Measurements from ENCODE around the gene FGFRL1.

Gene FGFRL1

DNA sequence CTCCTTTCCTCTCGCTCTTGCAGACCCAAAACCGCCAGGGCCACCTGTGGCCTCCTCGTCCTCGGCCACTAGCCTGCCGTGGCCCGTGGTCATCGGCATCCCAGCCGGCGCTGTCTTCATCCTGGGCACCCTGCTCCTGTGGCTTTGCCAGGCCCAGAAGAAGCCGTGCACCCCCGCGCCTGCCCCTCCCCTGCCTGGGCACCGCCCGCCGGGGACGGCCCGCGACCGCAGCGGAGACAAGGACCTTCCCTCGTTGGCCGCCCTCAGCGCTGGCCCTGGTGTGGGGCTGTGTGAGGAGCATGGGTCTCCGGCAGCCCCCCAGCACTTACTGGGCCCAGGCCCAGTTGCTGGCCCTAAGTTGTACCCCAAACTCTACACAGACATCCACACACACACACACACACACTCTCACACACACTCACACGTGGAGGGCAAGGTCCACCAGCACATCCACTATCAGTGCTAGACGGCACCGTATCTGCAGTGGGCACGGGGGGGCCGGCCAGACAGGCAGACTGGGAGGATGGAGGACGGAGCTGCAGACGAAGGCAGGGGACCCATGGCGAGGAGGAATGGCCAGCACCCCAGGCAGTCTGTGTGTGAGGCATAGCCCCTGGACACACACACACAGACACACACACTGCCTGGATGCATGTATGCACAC lies 13.6 kb downstream of the FGFRL1 start:
- no peak for DNase-seq

DNA sequence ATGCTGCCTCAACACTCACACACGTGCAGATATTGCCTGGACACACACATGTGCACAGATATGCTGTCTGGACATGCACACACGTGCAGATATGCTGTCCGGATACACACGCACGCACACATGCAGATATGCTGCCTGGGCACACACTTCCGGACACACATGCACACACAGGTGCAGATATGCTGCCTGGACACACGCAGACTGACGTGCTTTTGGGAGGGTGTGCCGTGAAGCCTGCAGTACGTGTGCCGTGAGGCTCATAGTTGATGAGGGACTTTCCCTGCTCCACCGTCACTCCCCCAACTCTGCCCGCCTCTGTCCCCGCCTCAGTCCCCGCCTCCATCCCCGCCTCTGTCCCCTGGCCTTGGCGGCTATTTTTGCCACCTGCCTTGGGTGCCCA lies 14.7 kb downstream of the FGFRL1 start:
- DNase-seq = no peak

GRCh38 chr4:1027219-1027914 lies 15.9 kb downstream of the FGFRL1 start:
- DNase-seq = no peak

DNA sequence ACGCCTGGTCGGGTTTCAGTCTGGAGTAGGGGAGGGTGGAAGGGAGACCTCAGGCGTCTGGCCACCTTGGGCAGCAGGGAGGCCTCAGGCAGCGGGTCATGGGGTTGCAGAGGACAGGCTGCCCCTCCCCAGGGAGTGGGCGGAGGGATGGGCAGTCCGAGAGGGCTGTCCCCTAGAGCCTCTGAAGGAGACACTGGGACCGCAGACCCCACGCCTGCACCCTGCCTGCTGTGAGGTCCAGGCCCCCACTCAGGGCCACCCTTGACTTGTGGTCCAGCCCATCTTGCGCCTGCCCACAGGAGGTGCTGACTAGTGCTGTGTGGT lies 16.5 kb downstream of the FGFRL1 start:
- no peak for DNase-seq

DNA sequence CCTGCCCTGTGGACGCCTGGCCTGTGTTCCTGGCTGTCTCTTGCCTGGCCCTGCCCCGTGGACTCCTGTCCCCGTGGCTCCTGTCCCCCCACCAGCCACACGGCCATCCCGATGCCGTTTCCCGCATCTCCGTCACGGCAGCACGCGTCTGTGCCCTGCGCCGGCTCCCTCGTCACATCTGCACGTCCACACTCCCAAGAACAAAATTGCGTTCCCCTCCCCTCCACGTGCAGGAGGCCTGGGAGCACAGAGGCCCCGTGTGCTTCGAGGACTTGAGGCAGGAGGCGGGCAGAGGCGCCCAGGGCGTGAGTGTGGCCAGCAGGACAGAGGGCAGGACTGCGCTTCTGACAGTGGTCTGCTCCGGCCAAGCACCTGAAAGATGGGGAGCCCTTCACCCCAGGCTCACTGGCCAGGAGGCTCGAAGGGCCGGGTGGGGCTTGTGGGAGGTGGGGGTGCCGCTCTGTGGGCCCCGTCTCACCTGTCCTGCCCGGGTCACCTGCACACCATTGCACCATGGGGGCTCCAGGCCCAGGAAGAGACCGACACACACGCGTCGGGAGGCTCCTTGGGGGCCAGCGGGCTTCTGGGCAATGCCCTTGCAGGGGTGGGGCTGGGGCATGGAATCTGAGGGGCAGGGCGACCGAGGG lies 17.3 kb downstream of the FGFRL1 start:
- DNase-seq = no peak

DNA sequence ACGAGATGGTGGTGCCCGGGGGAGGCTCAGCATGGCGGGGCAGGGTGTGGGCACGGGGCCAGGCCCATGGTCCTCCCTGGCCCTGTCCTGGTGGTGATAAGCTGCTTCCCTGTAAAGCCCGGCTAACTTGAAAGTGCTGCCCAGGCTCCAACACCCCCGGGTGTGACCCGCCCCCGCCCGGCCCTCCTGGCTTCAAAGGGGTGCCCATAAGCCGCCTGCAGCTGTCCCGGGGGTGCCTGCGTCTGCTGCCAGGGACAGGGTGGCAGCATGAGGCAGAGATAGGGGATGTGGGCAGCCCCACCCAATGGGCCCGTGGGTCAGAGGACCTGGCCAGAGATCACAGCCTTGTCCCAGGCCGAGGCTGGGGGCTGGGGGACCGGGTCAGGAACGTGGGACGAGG lies 18.1 kb downstream of the FGFRL1 start:
- no peak for DNase-seq

- DNase-seq = no peak
These were observed 18.6 kb downstream of the FGFRL1 start for GRCh38 chr4:1030031-1030430.

- no peak for DNase-seq
These were observed 19.1 kb downstream of the FGFRL1 start for GRCh38 chr4:1030559-1030958.

GRCh38 chr4:1031346-1031745 lies 19.9 kb downstream of the FGFRL1 start:
- no peak for DNase-seq

- no peak for DNase-seq
These were observed 20.8 kb downstream of the FGFRL1 start for GRCh38 chr4:1031956-1032795.

DNA sequence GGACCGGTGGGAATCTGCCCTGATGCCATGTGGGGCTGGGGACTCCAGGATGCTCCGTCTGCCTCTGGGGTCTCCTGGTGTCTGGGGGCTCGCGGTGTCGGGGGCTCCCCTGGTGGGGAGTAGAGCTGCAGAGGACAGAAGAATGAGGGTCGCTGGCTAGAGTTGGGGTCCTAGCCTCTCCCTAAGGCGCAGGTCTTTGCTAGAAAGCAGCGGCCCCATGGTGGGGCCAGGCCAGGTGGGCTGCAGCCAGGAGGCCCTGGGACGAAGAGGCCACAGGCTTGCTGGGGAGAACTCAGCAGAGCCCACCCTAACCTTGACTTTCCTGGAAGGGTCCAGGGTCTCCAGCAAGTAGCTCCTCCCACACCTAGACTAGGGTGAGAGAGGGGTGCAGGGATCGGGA lies 21.4 kb downstream of the FGFRL1 start:
- DNase-seq = no peak

DNA sequence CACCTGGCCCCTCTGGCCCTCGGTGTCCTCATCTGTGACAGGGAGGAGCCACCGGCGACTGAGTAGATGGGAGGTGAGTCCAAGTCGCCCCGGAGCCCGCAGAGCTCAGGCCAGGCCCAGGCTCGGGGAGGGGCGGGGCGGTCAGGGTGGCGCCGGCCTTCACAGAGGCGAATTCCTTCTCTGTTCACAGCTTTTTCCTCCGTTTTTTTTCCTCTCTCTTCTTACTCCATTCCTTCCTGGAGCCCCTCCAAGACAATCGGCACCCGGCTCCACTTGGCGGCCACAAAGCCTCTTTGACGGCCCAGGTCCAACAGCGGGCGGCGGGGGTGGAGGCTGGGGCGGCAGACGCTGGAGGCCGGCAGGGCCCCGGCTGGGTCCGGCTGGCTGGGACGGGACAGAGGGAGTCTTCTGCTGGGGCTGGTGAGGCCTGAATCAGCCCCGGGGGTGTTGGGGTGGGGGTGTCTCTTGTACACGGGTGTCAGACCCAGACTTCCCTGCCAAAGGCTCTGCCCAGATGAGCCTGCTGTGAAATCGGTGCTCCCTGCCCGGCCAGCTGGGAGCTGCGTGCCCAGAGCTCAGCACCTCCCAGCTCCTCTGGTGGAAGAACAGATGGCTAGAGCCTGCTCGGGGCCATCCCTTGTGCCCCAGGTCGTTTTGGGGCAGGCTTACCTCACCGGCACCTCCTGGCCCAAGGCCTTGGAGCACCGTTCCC lies 22.6 kb downstream of the FGFRL1 start:
- DNase-seq = no peak

DNA sequence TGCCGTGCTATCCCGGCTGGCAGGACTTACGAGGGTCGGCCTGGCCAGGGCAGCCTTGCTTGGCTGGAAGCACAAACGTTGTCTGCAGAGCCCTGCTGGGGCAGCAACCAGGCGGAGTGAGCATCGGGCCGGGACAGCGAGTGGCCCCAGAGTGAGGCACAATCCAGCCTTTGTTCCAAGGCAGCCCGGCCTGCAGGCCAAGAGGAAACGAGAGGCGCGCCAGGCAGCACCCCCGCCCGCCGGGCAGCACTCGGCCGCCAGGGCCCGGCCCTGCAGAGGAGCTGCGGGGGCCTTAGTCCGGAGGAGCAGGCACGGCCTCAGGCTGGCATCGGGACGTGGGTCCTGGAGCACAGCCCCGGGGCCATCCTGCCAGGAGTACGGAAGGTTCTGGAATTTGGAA lies 24.1 kb downstream of the FGFRL1 start:
- no peak for DNase-seq

DNA sequence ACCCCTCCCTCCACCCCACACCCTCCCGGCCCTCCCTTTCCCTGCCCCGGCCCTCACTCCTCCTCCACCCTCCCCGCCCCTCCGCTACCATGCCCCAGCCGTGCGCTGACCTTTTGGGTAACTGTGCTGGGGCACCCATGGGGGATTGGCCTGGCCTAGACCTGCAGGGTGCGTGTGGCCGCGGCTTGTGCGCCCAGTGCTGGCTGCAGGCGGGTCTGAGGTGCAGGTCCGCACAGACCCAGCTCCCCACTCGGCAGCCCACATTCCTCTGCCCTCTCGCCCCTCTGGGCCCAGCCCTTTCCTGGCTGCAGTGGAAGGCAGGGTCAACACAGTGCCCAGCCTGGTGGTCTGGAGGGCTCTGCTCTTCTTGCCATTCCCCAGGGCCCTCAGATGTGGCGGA lies 24.7 kb downstream of the FGFRL1 start:
- no peak for DNase-seq

GRCh38 chr4:1036976-1037810 lies 25.8 kb downstream of the FGFRL1 start:
- no peak for DNase-seq

GRCh38 chr4:1038948-1039492 lies 27.6 kb downstream of the FGFRL1 start:
- DNase-seq = no peak

GRCh38 chr4:1039493-1040343 lies 28.3 kb downstream of the FGFRL1 start:
- DNase-seq = no peak

- DNase-seq = no peak
These were observed 29.1 kb downstream of the FGFRL1 start for GRCh38 chr4:1040344-1041146.

- no peak for DNase-seq
These were observed 29.9 kb downstream of the FGFRL1 start for GRCh38 chr4:1041147-1041935.

Measured in activated naive CD4-positive, alpha-beta T cell treated with anti-CD3 and anti-CD28 coated beads, Interleukin-2, amount 50 U/mL, for 16 hours (primary cell).